GM13977 (cell line): Measurements from ENCODE around the gene ADD1.

Source experiments
- DNase-seq: peaks from one replicate; pipeline ENCODE4 v3.0.0; 2012; ENCODE audit warnings: low spot score
- CTCF ChIP-seq: IDR thresholded peaks from 2 replicates; pipeline ENCODE4 v1.5.1; 2012; ENCODE audit warnings: mild to moderate bottlenecking, control low read depth; ENCODE audit not compliant: insufficient read depth; ENCODE audit errors: extremely low read depth, missing control alignments
- in situ Hi-C: fragments of 300-500 bp; cut with MboI; formaldehyde crosslinking; loops from one replicate; pipeline ENCODE4 v1.12.0; 2022; ENCODE audit warnings: low sequenced_read_pairs, low pct_unique_long_range_greater_than_20kb, mixed read lengths, inconsistent platforms; ENCODE audit not compliant: unreplicated experiment

ADD1 gene

DNA sequence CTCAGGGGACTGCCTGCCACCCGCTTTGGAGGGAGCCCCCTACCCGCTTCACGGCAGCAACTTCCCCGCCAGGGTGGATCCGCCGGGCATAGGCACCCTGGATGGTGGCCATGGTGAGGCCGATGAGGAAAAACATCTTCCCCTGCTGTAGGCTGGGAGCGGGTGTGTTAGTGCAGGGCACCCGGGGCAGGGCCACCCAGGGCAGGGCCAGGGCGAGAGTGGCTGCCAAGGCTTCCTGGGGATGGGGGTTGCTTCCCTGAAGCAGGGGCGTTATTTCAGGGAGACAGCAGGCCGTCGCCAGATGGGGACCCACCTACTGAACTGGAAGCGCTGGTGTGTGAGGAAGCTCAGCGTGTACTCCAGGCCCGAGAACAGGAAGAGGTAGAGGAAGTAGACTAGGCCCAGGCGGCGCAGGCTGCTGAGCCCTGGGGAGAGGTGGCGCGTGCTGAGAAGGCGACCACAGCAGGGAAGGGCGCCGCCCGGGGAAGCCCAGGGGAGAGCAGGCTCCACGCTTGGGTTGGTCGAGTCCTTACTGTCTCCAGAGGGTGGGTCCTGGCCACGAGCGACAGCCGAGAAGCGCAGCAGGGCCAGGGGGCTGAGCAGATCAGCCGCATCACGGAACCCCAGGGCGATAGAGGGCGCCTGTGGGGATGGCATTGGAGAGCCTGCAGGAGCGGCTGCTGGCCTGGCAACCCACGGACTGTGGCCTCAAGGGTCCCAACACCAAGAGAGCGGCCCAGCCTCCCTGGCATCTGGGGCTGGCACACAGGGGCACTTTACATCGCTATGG is 88.1 kb downstream of the ADD1 start:
- TF ChIP-seq CTCF = peak; percentile 52
- peak; percentile 79 for DNase-seq
- in situ Hi-C loops = loop anchor here (10.0 kb wide), 1 partner anchor 157 kb away; no protein-coding TSS in a partner anchor

- in situ Hi-C loops = loop anchor here (10.0 kb wide), 1 partner anchor 158 kb away; no protein-coding TSS in a partner anchor
- no peak for TF ChIP-seq CTCF
- DNase-seq = no peak
These were observed 88.8 kb downstream of the ADD1 start for GRCh38 chr4:2932321-2932950.

DNA sequence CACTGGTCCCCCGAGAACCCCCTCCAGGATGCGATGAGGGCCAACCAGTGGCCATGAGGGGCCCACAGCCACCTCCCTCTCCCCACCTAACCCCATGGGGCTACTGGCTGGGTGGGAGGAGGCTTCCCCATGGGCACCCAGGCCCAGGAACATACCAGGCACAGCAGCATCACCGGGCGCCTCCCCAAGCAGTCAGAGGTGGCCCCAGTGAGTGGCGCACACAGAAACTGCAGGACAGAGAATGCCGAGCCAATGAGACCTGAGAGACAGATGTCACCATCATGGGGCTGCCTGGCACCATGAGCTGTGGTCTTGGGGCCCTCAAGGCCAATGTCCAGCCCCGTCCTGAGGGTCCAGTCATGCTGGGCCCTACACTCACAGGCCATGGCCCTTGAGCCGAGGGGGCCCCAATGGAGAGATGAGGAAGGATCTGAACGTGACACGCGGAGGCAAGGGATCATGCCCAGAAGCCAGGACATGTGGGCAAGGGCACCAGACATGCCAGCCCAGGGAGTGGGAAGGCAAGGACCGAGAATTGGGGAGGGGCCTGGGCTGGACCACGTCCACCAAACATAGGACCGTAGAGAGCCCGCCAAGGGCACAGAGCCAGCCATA is 89.4 kb downstream of the ADD1 start:
- DNase-seq = no peak
- in situ Hi-C loops = loop anchor here (10.0 kb wide), 1 partner anchor 158 kb away; no protein-coding TSS in a partner anchor
- TF ChIP-seq CTCF = no peak

DNA sequence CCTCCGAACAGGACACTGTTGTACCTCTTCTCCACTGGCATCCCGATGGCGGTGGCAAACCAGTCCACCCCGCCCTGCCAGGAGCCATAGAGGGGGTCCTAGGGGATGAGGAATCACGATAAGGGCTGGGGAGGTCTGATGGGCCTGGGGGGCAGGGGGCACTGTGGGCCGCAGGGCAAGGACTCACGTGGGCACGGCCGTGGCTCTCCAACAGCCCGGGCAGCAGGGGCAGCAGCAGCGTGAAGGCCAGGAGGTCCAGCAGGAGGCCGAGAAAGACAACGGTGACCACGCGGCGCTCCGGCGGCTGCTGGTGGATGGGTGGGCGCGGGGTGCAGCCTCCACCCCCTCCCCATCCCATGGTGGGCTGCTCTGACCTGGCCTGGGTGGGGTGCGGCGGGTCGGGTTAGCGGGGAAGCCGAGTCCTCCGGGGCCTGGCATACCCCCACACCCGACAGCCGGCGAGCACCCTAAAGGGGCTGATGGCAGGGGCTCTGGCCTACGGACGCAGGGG is 90.0 kb downstream of the ADD1 start:
- TF ChIP-seq CTCF = no peak
- DNase-seq = no peak
- in situ Hi-C loops = loop anchor here (10.0 kb wide), 1 partner anchor 159 kb away; no protein-coding TSS in a partner anchor

- TF ChIP-seq CTCF = no peak
- DNase-seq = peak; percentile 73
- in situ Hi-C loops = loop anchor here (10.0 kb wide), 1 partner anchor 159 kb away; no protein-coding TSS in a partner anchor
These were observed 90.6 kb downstream of the ADD1 start for GRCh38 chr4:2934077-2934812.
